Amniotic epithelial cell (primary cell): Measurements from ENCODE around the gene STXBP5.

Source experiments
- DNase-seq: peaks from one replicate; pipeline ENCODE4 v3.0.0-alpha.2; 2010; ENCODE audit warnings: low read depth

Gene STXBP5

GRCh38 chr6:147178355-147178754 is 25.9 kb upstream of the STXBP5 start:
- DNase-seq: no peak

- no peak for DNase-seq
These were observed 24.4 kb upstream of the STXBP5 start for GRCh38 chr6:147179809-147180208.

- no peak for DNase-seq
These were observed 23.3 kb upstream of the STXBP5 start for GRCh38 chr6:147180926-147181325.

- no peak for DNase-seq
These were observed 19.8 kb upstream of the STXBP5 start for GRCh38 chr6:147184379-147184778.

GRCh38 chr6:147185216-147185615 is 19.0 kb upstream of the STXBP5 start:
- no peak for DNase-seq

GRCh38 chr6:147190556-147190955 is 13.7 kb upstream of the STXBP5 start:
- DNase-seq: no peak

- DNase-seq: peak; percentile 24
These were observed 11.8 kb upstream of the STXBP5 start for GRCh38 chr6:147192278-147192911.

GRCh38 chr6:147194652-147195411 is 9.4 kb upstream of the STXBP5 start:
- no peak for DNase-seq

GRCh38 chr6:147195510-147195909 is 8.7 kb upstream of the STXBP5 start:
- DNase-seq: no peak

GRCh38 chr6:147195987-147196386 is 8.2 kb upstream of the STXBP5 start:
- no peak for DNase-seq

GRCh38 chr6:147200711-147201110 is 3.5 kb upstream of the STXBP5 start:
- no peak for DNase-seq

- peak; percentile 32 for DNase-seq
These were observed 2.2 kb upstream of the STXBP5 start for GRCh38 chr6:147201885-147202515.

- DNase-seq: peak; percentile 98
These were observed 1.5 kb upstream of the STXBP5 start for GRCh38 chr6:147202516-147203310.

GRCh38 chr6:147203311-147204059 is 732 bp upstream of the STXBP5 start:
- DNase-seq: peak; percentile 78

- DNase-seq: no peak
These were observed 660 bp downstream of the STXBP5 start for GRCh38 chr6:147204843-147205311.

GRCh38 chr6:147205690-147206600 is 1.7 kb downstream of the STXBP5 start:
- peak; percentile 54 for DNase-seq

- DNase-seq: peak; percentile 40
These were observed 3.1 kb downstream of the STXBP5 start for GRCh38 chr6:147207351-147207750.

GRCh38 chr6:147207837-147208754 is 3.9 kb downstream of the STXBP5 start:
- peak; percentile 22 for DNase-seq

- DNase-seq: no peak
These were observed 5.7 kb downstream of the STXBP5 start for GRCh38 chr6:147209762-147210449.
